Neural progenitor cell (in vitro differentiated cells): ENCODE results near the gene DEFB118.
"Not testable (repeated sequence)": the region's sequence is repeated elsewhere in the genome, so short reads cannot be mapped to it uniquely, and the experiment has no call there.

Experiments
- CTCF ChIP-seq: fragments of 200-600 bp; sonication (generic); IDR thresholded peaks from 2 replicates; pipeline ENCODE4 v1.5.1; 2017; ENCODE audit warnings: antibody characterized with exemption, mild to moderate bottlenecking
- EZH2 ChIP-seq: fragments of 200-600 bp; sonication (generic); IDR thresholded peaks from 2 replicates; pipeline ENCODE4 v1.6.1; 2017; ENCODE audit warnings: antibody characterized with exemption, mild to moderate bottlenecking, moderate library complexity
- EZH2phosphoT487 ChIP-seq: fragments of 200-600 bp; sonication (generic); IDR thresholded peaks from 2 replicates; pipeline ENCODE4 v1.6.1; 2017; ENCODE audit warnings: antibody characterized with exemption

GRCh38 chr20:31364272-31364671 is 4.1 kb upstream of the DEFB118 start:
- TF ChIP-seq CTCF, EZH2, EZH2phosphoT487: not testable (repeated sequence)
